HG03108 (cell line): ENCODE data around the gene FAM222B.
"Not testable (repeated sequence)": the region's sequence is repeated elsewhere in the genome, so short reads cannot be mapped to it uniquely, and the experiment has no call there.

Source experiments
- ATAC-seq: cut with Tn5 transposase; IDR thresholded peaks from one replicate; pipeline ENCODE4 v1.9.1; 2021; ENCODE audit warnings: moderate library complexity; ENCODE audit not compliant: unreplicated experiment

The FAM222B gene, protein sequence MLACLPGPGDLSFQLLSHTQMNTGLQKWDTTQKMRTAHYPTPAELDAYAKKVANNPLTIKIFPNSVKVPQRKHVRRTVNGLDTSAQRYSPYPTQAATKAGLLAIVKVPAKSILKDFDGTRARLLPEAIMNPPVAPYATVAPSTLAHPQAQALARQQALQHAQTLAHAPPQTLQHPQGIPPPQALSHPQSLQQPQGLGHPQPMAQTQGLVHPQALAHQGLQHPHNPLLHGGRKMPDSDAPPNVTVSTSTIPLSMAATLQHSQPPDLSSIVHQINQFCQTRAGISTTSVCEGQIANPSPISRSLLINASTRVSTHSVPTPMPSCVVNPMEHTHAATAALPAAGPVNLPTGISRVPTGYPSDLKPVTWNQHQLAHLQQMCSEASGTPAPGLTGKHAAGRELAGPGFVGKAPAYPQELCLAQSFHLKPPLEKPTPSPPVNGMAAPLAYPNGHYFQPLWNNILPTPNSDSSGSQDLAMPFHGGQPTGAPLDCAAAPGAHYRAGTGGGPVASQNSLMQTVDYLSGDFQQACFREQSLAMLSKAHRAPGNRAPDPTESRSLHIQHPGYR

GRCh38 chr17:28842282-28843012, at the start of gene FAM222B:
Gene FAM222B (minus strand): TSS chr17:28842790. CDS start chr17:28766667, 76,123 bp downstream.
- peak; percentile 77 for ATAC-seq

DNA sequence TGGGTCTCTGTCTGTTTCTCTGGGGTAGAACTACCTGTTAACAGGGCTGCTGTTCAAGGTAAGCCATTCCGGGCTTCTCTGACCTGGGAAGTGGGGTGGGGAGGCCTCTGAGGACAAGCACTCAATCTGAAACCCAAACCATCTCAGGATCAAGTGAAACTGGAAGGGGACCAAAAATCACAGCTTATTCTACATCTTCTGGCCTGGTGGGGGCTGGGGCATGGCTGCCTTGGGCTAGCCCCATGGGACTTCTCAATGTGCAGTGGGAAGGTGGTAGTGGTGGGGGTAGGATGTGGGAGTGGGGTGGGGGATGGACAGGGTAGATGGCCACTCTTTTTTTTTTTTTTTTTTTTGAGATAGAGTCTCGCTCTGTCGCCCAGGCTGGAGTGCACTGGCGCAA, 49.4 kb upstream of the FAM222B start:
- no peak for ATAC-seq

GRCh38 chr17:28891201-28891600, 48.6 kb upstream of the FAM222B start:
- ATAC-seq = no peak

DNA sequence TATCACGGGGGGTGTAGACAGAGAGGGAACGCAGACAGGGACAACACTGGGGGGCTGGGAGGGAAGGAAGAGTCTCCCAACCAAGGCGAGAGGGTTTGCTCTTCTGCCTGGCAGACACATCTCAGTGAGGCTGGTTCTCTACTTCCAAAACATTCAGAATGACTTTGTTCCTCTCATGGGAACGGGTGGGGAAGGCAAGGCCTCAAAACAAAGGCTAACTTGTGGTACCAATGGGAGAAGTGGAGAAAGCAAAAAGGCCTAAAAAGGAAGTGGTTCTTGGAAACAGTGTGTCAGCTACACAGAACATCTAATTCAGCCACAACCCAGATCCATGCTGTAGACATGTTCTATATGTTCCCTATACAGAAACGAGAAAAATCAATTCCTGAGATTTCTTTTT, 47.4 kb upstream of the FAM222B start:
- ATAC-seq = no peak

GRCh38 chr17:28888832-28889231, 46.2 kb upstream of the FAM222B start:
- ATAC-seq = no peak

DNA sequence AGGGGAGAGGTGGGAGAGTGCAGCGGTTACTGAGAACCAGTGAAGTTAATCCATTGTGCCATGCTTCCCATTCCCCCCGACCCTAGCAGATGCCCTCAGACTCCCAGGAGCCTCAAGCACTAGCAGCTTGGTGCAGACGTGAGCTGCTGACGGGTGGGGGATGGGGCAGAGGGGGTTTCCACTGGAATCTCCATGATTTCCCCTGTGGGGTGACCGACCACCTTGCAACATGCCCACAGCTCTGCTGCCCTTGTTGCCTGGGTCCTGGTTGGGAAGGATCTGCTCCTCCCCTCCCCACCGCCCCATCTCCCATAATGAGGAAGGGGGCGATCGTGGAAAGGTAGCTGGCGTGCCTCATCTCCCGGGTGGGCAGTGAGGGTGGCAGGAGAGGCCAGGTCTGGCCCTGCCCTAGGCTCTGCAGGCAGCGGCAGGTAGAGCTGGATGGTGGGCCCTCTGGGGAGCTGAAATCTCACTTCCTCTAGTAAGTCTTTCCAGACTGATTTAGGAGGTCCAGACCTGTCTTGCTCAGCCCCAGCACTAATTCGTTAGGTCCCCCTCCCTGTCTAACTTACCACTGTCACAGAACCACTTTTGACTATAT, 45.4 kb upstream of the FAM222B start:
- no peak for ATAC-seq

DNA sequence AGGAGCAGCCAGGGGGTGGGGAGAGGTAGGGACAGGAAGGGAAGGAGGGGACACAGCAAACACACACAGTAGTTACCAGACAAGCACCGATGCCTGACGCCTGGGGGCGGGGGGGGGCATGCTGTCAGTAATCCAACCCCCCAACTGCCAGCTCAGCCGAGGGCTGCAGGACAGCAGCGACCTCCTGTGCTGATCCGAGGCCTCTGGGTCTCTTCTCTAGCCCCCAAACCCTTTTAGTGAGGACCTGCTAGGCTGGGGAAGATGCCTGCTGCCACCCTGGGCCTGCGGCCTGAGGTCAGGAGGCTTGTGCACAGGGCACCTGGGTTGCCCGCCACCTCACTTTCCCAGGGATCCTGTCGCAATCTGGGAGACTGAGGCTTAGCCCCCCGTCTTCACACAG, 43.4 kb upstream of the FAM222B start:
- ATAC-seq = no peak

DNA sequence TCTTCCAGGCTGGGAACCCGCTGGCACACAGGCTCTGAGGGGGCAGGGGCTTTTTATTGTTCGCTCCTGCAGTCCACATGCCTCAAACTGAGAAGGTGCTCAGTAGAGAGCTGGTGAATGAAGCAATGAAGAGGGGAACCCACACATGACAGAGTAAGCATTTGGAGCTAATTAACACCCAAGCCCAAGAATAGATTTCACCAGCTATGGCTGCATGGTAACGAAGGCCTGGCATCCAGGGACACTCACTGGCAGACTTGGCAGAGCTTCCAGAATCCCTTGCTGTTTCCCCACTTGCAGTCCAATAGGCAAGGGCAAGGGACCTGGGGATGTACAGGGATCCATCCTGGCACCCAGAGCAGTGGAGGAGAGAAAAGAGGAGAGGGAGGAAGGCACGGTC, 42.8 kb upstream of the FAM222B start:
- no peak for ATAC-seq

GRCh38 chr17:28883967-28884702, 41.5 kb upstream of the FAM222B start:
- no peak for ATAC-seq

GRCh38 chr17:28882154-28882895, 39.7 kb upstream of the FAM222B start:
- ATAC-seq = no peak

- ATAC-seq = no peak
These were observed 39.0 kb upstream of the FAM222B start for GRCh38 chr17:28881533-28882056.

GRCh38 chr17:28880572-28880945, 38.0 kb upstream of the FAM222B start:
- no peak for ATAC-seq

GRCh38 chr17:28879886-28880571, 37.4 kb upstream of the FAM222B start:
- no peak for ATAC-seq

- no peak for ATAC-seq
These were observed 36.4 kb upstream of the FAM222B start for GRCh38 chr17:28878981-28879380.

DNA sequence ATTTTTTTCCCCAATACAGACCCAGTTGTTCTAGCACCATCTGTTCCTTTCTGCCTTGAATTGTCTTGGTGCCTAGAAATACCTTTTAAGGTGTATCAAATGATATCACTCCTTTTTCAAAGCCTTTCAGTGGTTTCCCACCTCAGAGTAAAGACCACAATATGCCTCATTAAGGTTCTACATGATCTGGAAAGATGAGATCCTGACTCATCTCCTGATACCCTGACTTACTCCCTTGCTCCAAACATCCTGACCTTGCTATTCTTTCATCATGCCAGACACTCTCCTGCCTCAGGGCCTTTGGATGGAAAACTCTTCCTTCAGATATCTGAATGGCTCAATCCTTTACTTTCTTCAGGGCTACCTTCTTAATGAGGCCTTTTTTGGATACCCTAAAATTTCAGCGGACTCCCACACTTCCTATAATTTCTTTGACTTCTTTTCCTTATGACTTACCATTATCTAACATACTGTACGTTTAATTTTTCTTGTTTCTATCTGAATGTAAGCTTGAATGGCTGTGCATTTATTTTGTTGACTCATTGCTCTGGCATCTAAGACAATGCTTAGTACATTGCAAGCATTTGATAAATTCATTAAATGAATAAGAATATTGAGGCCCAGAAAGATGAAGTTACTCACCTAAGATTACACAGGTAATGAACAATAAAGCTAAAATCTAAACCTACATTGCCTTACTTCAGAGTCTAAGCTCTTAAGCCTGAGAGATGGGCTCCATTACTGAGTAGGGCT, 35.7 kb upstream of the FAM222B start:
- ATAC-seq = no peak

GRCh38 chr17:28877150-28877711, 34.6 kb upstream of the FAM222B start:
- ATAC-seq = not testable (repeated sequence)

GRCh38 chr17:28875848-28876550, 33.4 kb upstream of the FAM222B start:
- ATAC-seq = no peak

DNA sequence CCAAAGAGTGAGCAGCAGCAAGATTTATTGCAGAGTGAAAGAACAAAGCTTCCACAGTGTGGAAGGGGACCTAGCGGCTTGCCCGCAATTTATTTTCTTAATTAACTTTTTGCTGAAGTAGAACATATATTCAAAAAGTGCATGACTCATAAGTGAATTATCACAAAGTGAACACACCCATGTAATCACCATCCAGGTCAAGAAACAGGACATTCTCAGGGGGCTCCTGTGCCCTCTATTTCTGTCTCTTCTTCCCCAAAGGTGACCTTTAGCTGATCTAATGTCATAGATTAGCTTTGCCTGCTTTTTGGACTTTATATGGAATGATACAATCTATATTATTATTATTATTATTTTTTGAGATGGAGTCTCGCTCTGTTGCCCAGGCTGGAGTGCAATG, 32.2 kb upstream of the FAM222B start:
- ATAC-seq = no peak
